HEK293T (cell line): Measurements from ENCODE around the gene SVIL.

ENCODE experiments used
- ARNT ChIP-seq: fragments of 450-650 bp; IDR thresholded peaks from 2 replicates; pipeline ENCODE4 v1.6.1; 2017; ENCODE audit warnings: mild to moderate bottlenecking
- FOXA1 ChIP-seq: fragments of 450-650 bp; IDR thresholded peaks from 2 replicates; pipeline ENCODE4 v1.6.1; 2016; ENCODE audit warnings: mild to moderate bottlenecking
- FOXK2 ChIP-seq: fragments of 450-650 bp; IDR thresholded peaks from 2 replicates; pipeline ENCODE4 v1.6.1; 2016; ENCODE audit warnings: mild to moderate bottlenecking
- FOXM1 ChIP-seq: fragments of 450-650 bp; IDR thresholded peaks from 2 replicates; pipeline ENCODE4 v1.6.1; 2017; ENCODE audit warnings: mild to moderate bottlenecking, borderline replicate concordance
- PKNOX1 ChIP-seq: fragments of 450-650 bp; IDR thresholded peaks from 2 replicates; pipeline ENCODE4 v1.6.1; 2016
- SP1 ChIP-seq: fragments of 450-650 bp; IDR thresholded peaks from 2 replicates; pipeline ENCODE4 v1.6.1; 2017
- SUZ12 ChIP-seq: fragments of 450-650 bp; IDR thresholded peaks from 2 replicates; pipeline ENCODE4 v1.6.1; 2016; ENCODE audit warnings: mild to moderate bottlenecking
- TARDBP ChIP-seq: fragments of 450-650 bp; IDR thresholded peaks from 2 replicates; pipeline ENCODE4 v1.6.1; 2016
- ZNF384 ChIP-seq: fragments of 450-650 bp; IDR thresholded peaks from 2 replicates; pipeline ENCODE4 v1.6.1; 2016

- TF ChIP-seq ARNT (no peak), TARDBP (no peak), PKNOX1 (no peak), SUZ12 (no peak), SP1 (no peak), FOXK2 (no peak), ZNF384 (no peak), FOXA1 (no peak), FOXM1 (no peak)
Measured at GRCh38 chr10:29636178-29636577, 1.4 kb upstream of the SVIL start.
